ENCODE results near the gene CTBP1.

CTBP1 gene

DNA sequence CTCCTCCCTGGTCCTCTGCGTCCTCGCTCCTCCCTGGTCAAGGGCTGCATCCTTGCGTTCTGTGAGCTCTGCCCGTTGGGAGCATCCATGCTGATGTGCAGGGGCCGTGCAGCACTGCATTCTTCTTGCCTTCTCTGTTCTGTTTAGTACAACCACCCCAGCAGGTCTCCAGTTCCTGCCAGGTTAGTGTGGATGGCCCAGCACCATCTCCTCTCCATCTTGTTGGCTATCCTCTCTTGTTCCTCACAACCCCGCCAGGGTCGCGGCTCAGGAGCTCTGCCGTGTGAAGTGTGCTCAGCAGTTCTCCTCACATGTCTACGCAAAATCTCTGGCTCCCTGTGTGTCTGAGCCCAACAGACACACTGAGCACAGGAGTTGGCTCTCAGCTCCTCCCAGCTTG lies 30.3 kb upstream of the CTBP1 start:
- no peak for DNase-seq

DNA sequence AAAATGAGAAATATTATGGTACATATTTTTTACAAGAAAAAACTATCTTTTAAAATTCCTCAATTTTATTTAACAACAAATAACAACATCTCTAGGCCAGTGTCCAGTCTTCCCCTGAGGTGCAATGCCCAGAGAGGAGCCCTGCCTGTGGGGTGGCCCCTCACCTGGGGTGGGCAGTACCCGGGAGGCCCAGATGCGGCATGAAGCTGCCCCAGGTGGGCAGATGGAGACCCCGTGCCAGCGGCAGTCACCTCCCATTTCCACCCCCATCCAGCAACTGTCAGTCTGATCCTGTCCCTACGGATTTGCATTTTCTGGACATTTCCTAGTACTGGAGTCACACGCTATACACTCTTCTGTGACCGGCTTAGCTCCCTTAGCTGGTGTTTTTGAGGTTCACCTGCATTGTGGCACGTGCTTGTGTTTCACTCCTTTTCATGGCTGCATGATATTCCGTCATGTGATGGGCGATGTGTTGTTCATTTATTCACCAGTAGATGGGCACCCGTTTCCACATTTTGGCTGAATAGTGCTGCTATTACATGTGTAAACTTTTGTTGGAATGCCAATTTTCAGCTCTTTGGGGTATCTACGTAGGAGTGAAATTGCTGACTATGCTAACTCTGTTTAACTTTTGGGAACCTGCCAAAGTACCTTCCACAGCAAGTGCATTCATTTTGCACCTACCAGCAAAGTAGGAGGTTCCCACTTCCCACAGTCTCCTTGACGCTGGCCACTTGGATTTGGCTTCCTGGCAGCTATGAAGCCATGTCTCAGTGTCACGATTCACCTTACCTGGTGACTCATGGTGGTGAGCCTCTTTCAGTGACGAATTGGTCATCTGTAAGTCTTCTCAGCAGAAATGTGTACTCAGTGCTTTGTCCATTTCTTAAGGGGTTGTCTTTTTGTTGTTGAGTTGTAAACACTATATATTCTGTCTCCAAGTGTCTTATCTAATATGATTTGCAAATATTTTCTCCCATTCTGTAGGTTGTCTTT lies 29.0 kb upstream of the CTBP1 start:
- no peak for DNase-seq

DNA sequence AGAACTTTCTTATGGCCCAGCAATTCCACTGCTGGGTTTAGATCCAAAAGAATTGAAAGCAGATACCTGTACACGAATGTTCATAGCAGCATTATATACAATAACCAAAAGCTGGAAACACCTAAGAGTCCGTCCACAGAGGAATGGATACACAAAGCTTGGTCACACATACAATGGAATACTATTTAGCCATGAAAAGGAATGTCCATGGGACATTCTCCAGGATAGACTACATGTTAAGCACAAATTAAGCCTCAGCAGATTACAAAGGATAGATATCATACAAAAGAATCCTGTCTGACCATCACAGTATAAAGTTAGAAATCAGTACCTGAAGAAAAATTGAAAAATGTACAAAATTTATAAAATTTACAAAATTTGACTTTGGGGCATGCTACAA lies 28.1 kb upstream of the CTBP1 start:
- no peak for DNase-seq

DNA sequence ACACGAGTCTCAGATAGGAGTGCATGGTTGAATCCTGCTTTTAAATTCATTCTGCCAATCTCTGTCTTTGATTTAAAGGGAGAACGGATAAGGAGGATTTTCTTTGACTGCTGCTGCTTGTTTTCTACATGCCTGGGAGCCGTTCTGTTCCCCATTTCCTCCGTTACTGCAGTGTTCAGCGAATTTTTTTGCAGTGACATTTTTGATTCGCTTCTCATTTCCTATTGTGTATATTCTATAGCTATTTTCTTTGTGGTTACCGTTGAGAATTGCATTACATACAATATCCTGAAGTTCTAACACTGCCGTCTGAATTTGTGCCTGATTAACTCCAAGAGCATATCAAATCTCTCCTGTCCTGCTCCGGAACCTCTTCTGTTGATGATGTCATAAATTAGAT lies 25.9 kb upstream of the CTBP1 start:
- DNase-seq, result no peak

DNA sequence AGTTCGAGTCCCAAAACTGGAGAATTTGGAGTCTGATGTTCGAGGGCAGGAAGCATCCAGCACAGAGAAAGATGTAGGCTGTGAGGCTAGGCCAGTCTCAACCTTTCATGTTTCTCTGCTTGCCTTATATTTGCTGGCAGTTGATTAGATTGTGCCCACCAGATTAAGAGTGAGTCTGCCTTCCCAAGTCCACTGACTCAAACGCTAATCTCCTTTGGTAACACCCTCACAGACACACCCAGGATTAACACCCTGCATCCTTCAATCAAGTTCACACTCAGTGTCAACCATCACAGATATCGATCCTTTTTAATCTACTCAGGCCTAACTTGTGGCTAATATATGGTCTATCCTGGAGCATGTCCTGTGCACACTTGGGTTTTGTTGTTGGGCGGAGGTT lies 22.8 kb upstream of the CTBP1 start:
- DNase-seq, result no peak

DNA sequence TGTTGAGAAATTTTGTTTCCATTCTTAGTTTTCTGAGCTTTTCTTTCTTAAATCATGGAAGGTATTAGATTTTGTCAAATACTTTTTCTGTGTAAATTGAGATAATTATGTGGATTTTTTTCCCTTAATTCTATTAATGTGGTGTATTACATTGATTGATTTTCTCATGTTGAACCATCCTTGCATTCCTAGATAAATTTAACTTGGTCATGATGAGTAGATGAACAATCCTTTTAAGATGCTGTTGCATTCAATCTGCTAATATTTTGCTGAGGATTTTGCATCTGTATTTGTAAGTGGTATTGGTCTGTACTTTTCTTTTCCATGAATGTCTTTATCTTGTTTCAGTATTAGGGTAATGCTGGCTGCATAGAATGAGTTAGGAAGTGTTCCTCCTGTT lies 20.3 kb upstream of the CTBP1 start:
- DNase-seq, result no peak

DNA sequence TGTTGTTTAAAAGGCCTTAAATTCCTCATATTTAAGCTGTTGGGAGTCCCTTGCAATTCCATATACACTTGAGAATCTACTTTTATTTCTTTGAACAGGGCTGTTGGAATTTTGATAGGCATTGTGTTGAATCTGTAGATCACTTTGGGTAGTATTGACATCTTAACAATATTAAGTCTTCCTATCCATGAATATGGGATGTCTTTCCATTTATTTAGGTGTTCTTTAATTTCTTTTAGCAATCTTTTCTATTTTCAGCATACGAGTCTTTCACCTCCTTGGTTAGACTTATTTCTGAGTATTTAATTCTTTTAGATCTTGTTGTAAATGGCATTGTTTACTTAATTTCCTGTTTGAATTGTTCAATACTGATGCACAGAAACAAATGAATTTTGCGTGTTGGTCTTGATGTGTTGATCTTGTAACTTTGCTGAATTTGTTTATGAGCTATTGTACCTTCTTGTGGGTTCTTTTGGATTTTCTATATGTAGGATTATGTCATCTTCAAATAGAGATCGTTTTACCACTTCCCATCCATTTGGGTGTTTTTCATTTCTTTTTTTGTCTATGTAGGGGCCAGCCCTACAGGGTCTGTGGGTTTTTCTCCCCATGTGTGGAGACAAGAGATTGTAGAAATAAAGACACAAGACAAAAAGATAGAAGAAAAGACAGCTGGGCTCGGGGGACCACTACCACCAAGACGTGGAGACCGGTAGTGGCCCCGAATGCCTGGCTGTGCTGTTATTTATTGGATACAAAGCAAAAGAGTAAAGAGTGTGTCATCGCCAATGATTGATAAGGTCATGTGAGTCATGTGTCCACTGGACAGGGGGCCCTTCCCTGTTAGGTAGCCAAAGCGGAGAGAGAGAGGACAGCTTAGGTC lies 18.2 kb upstream of the CTBP1 start:
- DNase-seq, result no peak

DNA sequence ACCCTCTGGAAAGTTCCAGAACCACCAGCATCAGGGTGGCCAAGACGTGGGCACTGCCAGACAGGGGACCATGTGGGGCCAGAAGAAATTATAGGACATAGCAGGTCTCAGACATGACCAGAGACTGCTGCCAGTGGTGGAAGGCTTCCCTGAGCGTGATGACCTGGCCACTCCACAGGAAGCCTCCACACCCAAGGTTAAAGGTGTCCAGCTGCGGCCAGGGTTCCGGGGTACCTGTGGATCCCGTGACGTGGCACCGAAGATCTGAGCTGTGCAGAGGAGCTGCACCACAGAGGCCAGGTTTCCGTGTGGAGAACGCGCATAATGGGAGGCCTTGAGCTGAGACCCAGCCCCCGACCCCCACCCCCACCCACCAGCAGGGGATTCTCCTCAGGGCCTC lies 16.4 kb upstream of the CTBP1 start:
- DNase-seq, result no peak

DNA sequence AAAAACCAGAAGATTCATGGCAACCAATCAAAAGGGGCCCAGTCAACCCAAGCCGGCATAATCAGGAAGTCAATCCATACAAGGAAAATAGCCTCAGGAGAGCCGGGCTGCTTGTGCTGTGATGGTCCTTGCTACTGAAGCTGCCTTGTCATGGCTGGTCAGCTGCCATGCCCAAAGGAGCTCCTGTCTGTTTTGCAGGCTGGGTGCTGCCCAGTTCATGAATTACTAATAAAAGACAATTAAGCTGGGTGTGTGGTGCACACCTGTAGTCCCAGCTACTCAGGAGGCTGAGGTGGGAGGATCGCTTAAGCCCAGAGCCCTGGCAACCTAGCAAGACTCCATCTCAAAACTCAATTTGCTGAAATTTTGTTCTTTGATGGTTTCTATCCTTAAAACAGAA lies 16.0 kb upstream of the CTBP1 start:
- DNase-seq, result no peak

DNA sequence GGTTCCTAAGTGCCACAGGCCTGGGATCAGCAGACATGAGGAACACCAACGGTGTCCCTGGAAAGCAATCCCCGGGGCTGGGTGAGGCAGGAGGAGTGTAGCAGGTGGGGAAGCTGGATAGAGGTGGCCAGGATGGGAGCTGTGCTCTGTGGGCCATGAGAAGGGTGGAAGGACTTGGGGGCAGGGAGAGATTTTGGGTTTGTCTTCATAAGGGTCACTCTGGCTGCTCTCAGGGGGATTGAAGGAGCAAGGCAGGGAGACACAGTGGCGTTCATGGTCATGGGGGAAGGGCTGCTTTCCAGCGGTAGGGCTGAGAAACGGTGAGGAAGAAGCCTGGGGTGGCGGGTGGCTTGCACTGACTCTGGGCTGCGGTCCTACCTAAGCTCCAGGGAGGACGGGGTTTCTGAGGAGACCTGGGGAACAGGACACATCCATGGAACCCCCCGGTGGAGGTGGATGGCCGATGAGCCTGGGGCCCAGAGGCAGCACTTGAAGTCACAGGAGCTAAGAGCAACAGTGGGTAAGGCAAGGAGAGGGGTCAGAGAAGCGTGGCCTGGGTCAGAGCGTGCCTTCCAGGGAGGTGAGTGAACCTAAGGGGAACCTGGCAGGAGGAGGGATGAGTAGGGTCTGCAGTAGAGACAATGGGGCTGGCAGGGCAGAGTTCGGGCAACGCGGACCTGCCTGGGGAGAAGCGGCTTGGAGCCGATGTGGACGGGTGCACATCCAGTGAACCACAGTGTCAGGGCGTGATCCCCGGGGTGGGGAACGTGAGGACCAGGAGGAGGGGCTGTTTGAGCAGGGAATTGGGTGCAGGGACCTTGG lies 12.4 kb upstream of the CTBP1 start:
- DNase-seq, result no peak

DNA sequence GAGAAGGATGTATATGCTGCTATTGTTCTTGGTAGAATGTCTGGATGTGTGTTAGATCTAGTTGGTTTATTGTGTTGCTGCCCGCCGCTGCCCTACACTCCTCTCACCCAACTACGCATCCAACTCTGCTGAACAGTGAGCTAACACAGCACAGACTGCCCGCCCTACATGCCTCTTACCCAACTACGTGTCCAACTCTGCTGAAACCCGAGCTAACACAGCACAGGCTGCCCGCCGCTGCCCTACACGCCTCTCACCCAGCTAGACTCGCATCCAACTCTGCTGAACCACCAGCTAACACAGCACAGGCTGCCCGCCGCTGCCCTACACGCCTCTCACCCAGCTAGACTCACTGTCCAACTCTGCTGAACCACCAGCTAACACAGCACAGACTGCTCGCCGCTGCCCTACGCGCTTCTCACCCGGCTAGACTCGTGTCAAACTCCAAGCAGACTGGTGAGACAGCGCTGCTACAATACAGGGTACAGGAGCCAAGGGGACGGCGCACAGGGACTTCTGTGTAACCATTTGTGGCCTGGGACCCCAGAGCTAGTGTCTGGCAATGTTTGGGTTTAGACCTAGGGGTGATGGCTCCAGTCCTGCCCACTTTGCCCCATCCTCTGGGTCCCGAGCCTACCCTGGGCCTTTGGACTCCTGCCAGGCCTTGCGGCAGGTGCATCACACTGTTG lies 11.6 kb upstream of the CTBP1 start:
- no peak for DNase-seq

DNA sequence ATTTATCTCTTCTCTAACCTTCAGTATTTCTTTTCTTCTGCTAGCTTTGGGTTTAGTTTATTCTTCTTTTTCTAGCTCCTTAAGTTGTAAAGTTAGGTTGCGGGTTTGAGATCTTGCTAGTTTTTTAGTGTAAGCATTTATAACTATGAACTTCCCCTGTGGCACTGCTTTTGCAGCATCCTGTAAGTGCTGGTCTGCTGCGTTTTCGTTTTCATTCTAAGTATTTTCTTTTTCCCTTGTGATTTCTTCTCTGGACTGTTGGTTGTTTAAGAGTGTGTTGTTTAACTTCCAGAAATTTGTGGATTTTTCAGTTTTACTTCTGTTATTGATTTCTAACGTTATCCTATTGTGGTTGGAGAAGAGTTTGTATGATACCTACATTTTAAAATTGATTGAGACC lies 11.0 kb upstream of the CTBP1 start:
- no peak for DNase-seq

DNA sequence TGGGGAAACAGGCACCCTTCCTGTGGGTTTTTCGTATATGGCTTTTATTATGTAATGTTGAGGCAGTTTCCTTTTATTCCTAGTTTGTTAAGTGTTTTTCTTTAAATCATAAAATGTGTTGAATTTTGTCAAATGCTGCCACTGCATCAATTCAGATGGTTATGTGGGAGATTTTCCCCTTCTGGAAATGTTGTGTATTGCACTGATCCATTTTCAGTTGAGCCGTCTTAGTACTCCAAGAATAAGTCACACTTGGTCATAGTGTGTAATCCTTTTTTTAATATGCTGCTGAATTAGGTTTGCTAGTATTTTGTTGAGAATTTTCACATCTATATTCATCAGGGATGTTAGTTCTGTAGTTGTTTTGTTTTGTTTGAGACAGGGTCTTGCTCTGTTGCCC lies 9.5 kb upstream of the CTBP1 start:
- no peak for DNase-seq

DNA sequence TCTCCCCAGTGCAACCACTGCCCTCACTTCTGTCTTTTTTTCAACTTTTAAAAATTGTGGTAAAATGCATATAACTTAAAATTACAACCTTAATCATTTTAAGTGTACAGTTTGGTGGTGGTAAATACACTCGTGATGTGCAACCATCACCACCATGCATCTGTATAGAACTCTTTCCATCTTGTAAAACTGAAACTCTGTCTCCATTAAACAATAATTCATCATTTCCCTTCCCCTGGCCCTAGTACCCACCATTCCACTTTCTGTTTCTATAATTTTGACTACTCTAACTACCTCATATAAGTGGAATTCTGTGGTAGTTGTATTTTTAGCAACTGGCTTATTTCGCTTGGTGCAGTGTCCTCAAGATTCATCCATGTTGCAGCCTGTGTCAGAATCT lies 6.8 kb upstream of the CTBP1 start:
- no peak for DNase-seq

DNA sequence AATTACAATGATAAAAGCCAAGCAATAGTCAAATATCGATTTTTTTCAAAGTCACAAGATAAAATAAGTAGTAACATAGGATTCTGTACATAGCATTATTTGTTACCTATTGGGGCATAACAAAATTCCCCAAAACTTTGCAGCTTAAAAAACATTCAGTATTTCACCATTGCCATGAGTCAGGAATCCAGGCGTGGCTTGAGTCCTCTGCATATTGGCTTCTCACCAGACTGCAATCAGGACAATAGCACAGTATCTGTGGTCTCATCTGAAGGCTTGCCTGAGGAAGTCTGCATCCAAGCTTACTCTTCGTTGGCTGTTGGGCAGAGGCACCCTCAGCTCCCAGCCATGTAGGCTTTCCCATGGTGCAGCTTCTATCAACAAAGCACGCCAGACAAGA lies 6.2 kb upstream of the CTBP1 start:
- no peak for DNase-seq

DNA sequence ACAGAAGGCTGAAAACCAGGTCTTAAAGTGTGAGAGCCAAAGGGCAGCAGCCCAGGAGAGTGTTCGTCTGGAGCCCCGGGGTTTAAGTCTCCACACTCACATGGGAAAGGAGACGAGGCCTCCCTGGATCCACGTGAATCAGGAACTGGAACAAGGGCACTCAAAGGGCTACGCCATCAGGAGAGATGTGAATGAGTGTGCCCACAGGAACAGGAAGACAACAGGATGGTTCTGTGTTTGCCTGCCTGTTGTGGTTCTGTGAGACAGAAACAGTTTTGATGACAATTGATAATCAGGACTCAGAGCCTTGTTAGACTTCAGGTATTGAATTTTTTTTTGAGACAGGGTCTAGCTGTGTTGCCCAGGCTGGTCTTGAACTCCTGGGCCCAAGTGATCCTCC lies 4.9 kb upstream of the CTBP1 start:
- no peak for DNase-seq

DNA sequence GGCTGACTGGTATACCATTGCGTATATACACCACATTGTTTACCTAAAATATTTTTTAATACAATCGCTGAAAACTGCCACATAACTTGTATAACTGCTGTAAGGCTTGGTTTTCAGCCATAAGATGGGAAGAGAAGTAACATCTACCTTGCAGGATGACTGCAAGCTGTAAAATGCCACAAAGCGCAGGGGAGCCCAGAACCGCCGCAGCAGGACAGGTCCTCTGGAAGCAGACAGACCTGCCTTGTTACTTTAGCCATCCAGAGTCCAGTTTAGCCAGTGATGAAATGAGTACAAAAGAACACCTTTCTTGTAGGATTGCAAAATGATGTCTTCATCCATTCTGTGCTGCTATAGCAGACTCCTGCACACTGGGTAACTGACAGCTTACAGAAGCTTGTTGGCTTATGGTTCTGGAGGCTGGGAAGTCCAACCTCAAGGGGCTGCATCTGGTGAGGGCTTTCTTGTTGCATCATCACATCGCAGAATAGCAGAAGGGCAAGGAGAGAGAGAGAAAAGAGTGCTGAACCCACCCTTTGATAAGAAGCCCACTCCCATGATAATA lies 4.1 kb upstream of the CTBP1 start:
- no peak for DNase-seq

DNA sequence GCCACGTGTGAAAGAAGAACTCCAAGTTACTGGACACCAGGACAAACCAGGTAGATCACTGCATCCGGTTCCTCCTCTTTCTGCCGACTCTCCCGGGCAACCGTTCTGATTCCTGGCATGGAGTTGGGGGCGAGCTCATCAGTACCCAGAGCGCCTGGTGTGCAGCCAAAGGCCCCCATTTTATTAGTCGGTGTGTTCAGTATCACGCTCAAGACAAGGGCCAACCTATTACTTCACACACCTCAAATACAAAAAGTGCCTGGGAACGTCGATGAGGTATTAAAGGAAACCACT lies 2.8 kb upstream of the CTBP1 start:
- DNase-seq, result no peak

DNA sequence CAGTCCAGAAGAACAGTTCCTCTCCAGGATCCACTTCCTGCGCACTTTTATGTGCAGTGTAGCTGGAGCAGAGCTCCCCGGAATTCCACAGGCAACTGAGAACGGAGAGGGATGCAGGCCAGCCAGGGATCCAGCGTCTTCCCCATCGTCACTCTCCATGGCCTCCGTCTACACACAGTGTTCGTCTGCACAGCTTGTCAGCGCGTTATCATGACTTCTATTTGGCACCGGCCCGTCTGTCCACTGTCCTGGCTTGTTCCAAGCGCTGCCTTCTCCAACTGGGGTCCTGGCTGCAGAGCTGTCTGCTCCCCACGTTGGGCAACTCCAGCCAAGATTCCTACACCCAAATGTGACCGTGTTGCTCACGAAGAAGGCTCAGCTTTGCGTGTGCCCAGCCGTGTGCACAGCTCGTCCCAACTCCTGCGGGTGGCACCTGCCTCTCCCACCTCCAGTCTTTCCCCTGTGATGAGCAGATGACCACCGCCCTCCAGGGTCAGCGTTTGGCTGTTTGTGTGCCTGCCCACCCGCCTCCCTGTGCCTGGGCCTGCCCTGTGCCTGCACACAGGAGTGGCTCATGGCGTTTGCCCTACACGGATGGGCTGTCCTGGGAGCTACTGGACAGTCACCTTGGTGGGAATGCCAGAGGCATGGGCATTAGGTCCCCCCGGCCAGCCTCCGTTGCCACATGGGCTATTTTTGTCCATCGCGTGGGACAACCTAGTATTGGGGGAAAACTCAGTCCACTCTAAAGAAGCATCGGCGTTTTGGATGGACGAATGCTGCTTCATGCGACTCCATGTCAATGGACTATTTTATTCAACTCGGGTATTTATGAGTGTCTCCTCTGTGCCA lies 2.2 kb upstream of the CTBP1 start:
- DNase-seq, result no peak

DNA sequence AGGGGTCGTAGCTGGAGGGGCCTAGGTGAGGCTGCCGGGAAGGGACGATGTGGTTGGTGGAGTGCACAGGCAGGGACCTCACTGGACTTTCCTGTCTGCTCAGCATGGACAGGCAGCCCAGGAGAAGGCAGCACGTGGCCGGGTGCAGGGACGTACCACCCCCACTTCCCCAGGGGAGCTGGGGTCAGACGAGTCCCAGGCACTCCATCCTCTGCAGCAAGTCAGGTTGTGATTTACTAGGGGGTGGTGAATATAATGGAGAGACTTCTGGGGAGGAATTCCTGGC lies 1.5 kb upstream of the CTBP1 start:
- no peak for DNase-seq

DNA sequence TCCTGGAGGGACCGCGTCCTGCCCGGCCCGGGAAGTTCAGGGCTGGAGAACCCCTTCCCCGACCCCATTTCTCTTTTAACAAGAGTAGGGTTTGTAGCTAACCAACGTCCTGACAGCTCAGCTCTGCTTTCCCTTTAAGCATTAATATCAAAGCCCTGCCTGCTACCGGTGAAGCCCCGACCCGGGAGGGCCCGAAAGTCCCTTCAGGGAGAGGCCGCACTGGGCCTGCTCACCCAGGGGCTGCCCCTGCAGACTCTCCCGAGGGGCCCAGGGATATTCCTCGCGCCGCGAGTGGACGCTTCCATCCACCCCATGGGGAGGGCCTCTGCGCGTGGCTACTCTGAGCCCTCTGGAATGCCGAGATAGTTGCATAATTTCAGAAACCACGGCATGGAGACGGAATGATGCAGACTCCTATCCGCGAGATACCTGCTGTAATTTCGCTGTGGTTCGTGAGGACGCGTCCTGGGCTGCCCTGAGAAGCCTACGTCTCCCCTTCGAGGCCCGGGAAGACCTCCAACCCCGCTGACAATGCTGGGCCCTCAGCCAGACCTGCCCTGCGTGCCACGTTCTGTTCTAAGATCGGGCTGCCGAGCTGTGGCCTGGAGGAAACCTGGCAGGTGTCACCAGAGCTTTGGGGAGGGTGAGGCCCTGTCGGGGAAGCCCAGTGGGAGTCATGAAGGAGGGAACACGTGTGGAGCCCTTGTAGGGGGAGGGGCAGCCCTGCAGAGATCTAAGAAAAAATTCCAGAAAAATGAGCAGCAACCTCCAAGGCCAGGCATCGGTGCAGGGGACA lies 999 bp upstream of the CTBP1 start:
- no peak for DNase-seq
